Measurements from ENCODE around the gene NFATC1.

The NFATC1 gene

DNA sequence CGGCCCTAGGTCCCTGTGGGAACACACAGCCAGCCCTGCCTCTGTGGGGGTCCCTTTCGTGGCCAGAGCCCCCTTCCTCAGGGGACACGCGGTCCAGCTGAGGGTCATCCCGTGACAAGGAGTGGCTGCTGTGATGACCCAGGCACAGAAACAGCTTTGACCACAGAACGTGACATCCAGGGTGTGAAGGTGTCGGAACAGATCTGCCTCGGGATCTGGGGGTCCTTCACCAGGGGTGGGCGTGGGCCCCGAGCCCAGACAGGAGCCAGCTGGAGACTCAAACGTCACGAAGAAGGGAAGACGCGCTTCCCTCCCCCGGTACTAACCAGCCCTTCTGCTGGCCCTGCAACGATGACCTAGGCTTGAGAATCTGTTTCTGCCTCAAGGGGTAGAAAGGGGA is 75.9 kb downstream of the NFATC1 start:
- H3K4me3 ChIP-seq (ENCODE audit: low read length): no peak overlapping the region
- TF ChIP-seq, protein P1, sequence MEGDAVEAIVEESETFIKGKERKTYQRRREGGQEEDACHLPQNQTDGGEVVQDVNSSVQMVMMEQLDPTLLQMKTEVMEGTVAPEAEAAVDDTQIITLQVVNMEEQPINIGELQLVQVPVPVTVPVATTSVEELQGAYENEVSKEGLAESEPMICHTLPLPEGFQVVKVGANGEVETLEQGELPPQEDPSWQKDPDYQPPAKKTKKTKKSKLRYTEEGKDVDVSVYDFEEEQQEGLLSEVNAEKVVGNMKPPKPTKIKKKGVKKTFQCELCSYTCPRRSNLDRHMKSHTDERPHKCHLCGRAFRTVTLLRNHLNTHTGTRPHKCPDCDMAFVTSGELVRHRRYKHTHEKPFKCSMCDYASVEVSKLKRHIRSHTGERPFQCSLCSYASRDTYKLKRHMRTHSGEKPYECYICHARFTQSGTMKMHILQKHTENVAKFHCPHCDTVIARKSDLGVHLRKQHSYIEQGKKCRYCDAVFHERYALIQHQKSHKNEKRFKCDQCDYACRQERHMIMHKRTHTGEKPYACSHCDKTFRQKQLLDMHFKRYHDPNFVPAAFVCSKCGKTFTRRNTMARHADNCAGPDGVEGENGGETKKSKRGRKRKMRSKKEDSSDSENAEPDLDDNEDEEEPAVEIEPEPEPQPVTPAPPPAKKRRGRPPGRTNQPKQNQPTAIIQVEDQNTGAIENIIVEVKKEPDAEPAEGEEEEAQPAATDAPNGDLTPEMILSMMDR (conservative IDR thresholded peaks at IDR 0.05; ENCODE audit: low read depth, low read length): no peak

DNA sequence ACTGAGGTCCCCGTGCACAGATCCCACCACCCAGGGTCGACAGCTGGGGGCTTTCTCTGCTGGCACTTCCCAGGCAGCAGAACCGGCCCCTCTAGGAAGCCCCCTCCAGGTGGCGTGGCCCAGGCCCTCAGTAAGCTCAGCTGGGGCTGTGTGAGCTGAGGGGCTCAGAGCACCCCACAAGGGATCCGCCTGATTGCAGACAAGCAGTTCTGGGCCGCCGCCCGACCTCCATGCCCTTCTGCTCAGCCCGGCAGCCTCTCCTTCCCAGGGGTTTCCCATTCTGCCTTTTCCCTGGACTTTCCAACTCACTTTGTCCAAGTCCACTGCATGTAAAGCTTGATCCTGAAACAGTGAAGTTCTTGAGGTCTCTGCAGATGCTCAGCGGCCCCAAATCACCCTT is 76.4 kb downstream of the NFATC1 start:
- TF ChIP-seq, protein P1 (conservative IDR thresholded peaks at IDR 0.05; ENCODE audit: low read depth, low read length): no peak
- no peak overlapping the region for H3K4me3 ChIP-seq (ENCODE audit: low read length)
- no peak for DNase-seq (ENCODE audit: low read depth)

More for the DNA sequence above, 75.9 kb downstream of the NFATC1 start:
- DNase-seq (ENCODE audit: low read depth): no peak

DNA sequence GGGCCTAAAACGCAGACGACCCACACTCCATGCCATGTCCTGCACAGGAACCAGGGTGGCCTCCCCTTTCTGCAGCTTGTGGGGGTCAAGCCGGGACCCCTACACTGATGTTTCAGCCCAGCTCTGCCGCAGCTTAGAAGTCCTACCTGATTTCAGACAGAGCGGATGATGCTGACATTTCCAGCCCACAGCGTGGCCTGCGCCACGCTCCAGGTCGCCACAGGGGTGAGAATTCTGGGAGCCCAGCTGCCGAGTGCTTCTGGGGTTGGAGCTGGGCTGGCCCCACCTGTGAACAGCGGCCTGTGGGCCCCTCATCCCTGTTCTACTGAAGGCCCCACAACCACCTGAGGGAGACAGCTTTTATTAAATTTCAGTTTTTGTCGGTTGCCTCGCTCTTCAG is 77.2 kb downstream of the NFATC1 start:
- no peak overlapping the region for H3K4me3 ChIP-seq (ENCODE audit: low read length)
- TF ChIP-seq, protein P1 (conservative IDR thresholded peaks at IDR 0.05; ENCODE audit: low read depth, low read length): no peak

DNA sequence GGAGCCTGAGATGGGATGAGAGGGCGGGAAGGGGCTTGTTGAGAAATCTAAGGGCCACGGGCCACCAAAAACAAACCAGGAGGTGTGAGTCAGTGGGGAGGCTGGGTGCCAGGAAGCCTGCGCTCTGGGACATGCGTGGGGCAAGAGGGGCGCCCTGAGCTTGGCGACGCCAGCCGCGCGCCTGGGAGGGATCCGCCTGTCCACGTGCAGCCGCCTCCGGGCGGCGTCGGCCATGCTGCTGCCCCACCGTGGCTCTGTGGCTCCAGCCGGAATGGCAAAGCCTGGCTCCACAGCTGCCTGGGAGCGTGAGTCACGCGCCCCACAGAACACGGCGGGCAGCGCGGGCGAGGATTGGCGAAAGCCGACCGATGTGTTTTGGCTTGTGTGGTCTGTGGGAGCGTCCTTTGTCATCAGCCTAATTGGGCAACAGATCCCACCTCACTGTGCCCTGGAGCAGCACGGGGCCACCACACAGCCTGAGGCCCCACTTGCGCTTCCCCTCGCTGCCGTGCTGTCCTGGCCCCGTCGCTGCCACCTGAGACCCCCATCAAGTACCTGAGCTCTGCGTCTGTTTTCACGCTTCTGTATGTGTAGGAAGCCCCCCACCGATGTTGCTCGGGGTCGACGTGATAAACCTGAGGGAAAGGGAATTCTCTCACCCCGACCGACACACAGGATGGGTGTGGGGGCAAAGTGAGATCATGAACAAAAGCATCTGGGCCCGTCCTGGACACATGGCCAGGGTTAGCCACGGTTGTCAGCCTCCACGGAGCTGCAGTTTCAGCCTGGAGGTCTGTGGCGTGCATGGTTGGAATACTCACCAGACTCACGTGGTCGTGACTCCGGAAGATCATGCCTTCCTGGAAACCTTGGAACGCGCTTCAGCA is 80.5 kb downstream of the NFATC1 start:
- no peak for DNase-seq (ENCODE audit: low read depth)
- no peak overlapping the region for H3K4me3 ChIP-seq (ENCODE audit: low read length)
- TF ChIP-seq, protein P1 (conservative IDR thresholded peaks at IDR 0.05; ENCODE audit: low read depth, low read length): no peak

More for the DNA sequence above, 77.2 kb downstream of the NFATC1 start:
- no peak for DNase-seq (ENCODE audit: low read depth)

DNA sequence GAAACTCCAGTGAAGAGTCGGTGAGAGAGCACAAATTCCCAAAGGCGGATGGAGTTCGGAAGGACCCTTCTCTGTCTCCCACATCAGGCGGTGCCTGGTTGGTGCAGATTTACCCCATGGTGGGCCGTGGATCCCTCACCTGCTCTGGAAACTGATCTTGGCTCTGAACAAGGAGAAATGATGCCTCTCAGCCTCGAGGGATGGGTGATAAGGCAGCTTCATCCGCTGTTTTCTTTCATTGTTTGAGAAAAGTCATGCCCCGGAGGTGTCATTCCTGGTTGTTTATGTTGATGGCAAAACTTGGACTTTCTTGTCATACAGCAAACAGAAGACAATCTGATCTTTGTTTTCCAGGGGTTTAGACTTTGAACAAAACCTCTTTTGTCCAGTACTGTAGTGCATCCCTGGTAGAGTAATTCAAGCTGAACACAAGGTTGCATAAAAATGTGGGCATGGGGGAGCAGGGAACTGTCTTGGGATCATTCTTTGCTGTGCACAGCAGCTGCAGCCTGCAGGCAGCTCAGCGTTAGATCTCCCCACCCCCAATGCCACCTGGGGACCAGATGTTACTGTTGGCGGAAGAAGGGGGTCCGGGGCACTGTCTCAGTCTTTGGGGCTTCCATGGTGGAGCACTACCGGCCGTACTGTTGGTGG is 81.3 kb downstream of the NFATC1 start:
- no peak overlapping the region for H3K4me3 ChIP-seq (ENCODE audit: low read length)
- DNase-seq (ENCODE audit: low read depth): no peak
- TF ChIP-seq, protein P1 (conservative IDR thresholded peaks at IDR 0.05; ENCODE audit: low read depth, low read length): no peak

DNA sequence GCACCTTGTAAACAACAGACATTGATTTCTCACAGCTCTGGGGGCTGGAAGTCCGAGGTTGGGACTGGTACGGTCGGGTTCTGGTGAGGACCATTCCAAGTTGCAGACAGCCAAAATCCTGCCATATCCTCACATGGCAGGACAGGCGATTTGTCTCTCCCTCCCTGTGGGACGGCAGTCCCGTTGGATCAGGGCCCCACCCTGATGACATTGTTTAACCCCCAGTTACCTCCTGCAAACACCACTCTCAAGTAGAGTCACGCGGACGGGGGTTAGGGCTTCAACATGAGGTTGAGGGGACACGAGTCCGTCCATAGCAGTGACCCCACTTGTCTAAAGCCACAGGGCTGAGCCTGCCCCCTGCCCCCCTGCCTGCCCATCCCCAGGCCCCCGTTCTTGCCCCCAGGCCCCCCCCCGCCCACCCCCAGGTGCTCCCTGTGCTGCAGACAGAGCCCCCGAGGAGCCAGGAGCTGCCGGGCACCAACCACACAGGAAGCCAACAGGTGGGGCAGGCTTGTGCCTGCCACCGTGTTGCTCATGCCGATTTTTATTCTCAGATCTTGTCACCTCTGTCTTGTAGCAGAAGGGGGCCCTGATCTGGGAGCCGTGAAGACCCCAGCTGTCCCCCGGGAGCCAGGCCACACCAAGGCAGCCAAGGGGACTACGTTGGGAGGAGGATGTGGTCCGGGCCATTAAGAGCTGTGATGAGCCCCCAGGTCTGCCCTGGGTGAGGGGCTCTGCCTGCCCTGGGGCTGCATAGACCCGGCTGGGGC is 82.2 kb downstream of the NFATC1 start:
- no peak for DNase-seq (ENCODE audit: low read depth)
- TF ChIP-seq, protein P1 (conservative IDR thresholded peaks at IDR 0.05; ENCODE audit: low read depth, low read length): no peak
- H3K4me3 ChIP-seq (ENCODE audit: low read length): no peak overlapping the region
